ENCODE results near the gene MATN3. TPM values are rescaled to one million over a fixed set of nuclear protein-coding genes. Genes with fewer than 3 reads are reported as not detected.

The MATN3 gene
- total and polyA plus RNA-seq, 2 of the 13 experiments (the other 11 are each of a cell fraction or from before 2014, with no cell fraction given) = 36.1 to 208 TPM

- TF ChIP-seq ZNF552 (CRISPR knock-in tag; IDR thresholded peaks at IDR 0.05; ENCODE audit: borderline replicate concordance) (peak; percentile 30), MYPOP (CRISPR knock-in tag; IDR thresholded peaks at IDR 0.05) (peak; percentile 99), ZNF7 (CRISPR knock-in tag; IDR thresholded peaks at IDR 0.05) (0 out of 2 replicates have a peak, but pooled peaks have one; percentile 19), PRMT3 (CRISPR knock-in tag; IDR thresholded peaks at IDR 0.05; ENCODE audit: borderline replicate concordance, low read depth) (peak; percentile 67; the same call in 1 of the 2 replicates), CTCF (CRISPR knock-in tag; IDR thresholded peaks at IDR 0.05) (peak; percentile 2; the same call in 1 of the 2 replicates), WIZ (CRISPR knock-in tag; IDR thresholded peaks at IDR 0.05) (peak; percentile 73; the same call in 1 of the 2 replicates), PTBP1 (IDR thresholded peaks at IDR 0.05; ENCODE audit: low read depth, low read length, poor library complexity, severe bottlenecking) (peak; percentile 40), REXO4 (CRISPR knock-in tag; IDR thresholded peaks at IDR 0.05; ENCODE audit: borderline replicate concordance) (peak; percentile 72; the same call in 1 of the 2 replicates), ATF3 (CRISPR knock-in tag; IDR thresholded peaks at IDR 0.05) (peak; percentile 41; the same call in 1 of the 2 replicates), EHMT2 (IDR thresholded peaks at IDR 0.05; ENCODE audit: borderline replicate concordance, low read depth, low read length) (peak; percentile 94; the same call in 1 of the 2 replicates), BRCA1 (CRISPR knock-in tag; IDR thresholded peaks at IDR 0.05) (no peak), PRDM15 (CRISPR knock-in tag; IDR thresholded peaks at IDR 0.05) (no peak), SOX13 (IDR thresholded peaks at IDR 0.05) (peak; percentile 50; the same call in 1 of the 2 replicates), SOX13 (CRISPR knock-in tag; conservative IDR thresholded peaks at IDR 0.05 in 1 of 2, IDR thresholded peaks at IDR 0.05 in 1 of 2) (peak in 1 of 2 experiments; percentile 62; a peak in 2 of 4 replicates), POLR2AphosphoS2 (IDR thresholded peaks at IDR 0.05; ENCODE audit: low read depth, low read length) (peak; percentile 76), ZNF101 (CRISPR knock-in tag; IDR thresholded peaks at IDR 0.05; ENCODE audit: borderline replicate concordance, low read depth) (peak; percentile 88; the same call in 1 of the 2 replicates), ZNF597 (CRISPR knock-in tag; IDR thresholded peaks at IDR 0.05) (no peak), RBM39 (IDR thresholded peaks at IDR 0.05; ENCODE audit: low read depth, low read length, poor library complexity, severe bottlenecking) (peak; percentile 97), MTF2 (CRISPR knock-in tag; IDR thresholded peaks at IDR 0.05; ENCODE audit: borderline replicate concordance) (peak; percentile 83; the same call in 1 of the 2 replicates), ZSCAN29 (CRISPR knock-in tag; conservative IDR thresholded peaks at IDR 0.05) (peak; percentile 85)
Measured at GRCh38 chr2:20051532-20052228, 39.2 kb upstream of the MATN3 start, which contains the start of gene LAPTM4A (continued).

Data from HepG2 (cell line).